C1 segment of cervical spinal cord (tissue), 14 donors: ENCODE data around the gene CALHM4.

ENCODE experiments used
- DNase-seq, 14 donors: peaks; one replicate each; lab custom pipeline; 2025; lab: John Stamatoyannopoulos, UW

CALHM4 gene

GRCh38 chr6:116536216-116536621, 17.3 kb upstream of the CALHM4 start:
- DNase-seq: peak in 1 of 14 donors; percentile 16

- no peak for DNase-seq
Observed at GRCh38 chr6:116542426-116542825, 11.1 kb upstream of the CALHM4 start.

- DNase-seq: no peak
Observed at GRCh38 chr6:116543149-116543548, 10.4 kb upstream of the CALHM4 start.

- no peak for DNase-seq
Observed at GRCh38 chr6:116545651-116546050, 7.9 kb upstream of the CALHM4 start, which contains the start of gene TRAPPC3L. TSS of gene TRAPPC3L (minus strand) at chr6:116545684. CDS start at chr6:116545514, 170 bp downstream.

DNA sequence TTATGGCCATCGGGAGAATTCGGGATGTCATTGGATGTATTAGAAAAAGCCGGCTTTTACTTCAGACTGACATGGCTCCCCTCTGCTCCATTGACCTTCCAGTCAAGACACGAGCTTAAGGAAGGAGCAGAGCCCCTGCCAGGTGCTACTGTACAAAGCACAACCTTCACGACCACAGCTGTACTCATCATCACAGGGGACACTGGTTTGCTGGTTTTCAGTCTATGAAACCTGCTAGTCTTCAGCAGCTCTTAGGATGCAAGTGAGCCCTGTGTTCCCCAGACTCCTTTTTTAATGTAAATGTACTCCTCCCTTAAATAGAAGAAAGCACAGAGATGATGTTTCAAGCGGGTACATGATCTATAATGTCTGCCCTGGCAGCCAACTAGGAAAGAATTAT, 6.2 kb upstream of the CALHM4 start:
- DNase-seq: no peak

- no peak for DNase-seq
Observed at GRCh38 chr6:116550796-116551195, 2.8 kb upstream of the CALHM4 start.

- DNase-seq: no peak
Observed at GRCh38 chr6:116556065-116556464, 2.5 kb downstream of the CALHM4 start.

DNA sequence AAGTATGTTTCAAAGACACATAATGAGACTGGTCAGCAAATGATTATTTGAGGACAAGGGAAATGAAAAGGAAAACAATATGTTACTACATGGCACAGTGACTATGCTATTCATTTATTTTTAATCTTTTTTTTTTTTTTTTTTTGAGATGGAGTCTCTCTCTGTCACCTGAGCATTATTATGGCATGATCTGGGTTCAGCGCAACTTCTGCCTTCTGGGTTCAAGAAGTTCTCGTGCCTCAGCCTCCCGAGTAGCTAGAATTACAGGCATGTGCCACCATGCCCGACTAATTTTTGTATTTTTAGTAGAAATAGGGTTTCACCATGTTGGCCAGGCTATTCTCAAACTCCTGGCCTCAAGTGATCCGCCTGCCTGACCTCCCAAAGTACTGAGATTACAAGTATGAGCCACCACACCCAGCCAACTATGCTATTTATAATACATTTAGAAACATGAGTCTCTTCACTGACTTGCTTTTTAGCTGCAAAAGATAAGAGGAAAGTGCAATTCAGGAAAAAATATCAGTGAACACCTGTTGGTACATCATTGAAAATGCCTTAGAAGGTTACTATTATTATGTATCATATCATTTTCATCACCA, 3.4 kb downstream of the CALHM4 start:
- DNase-seq: no peak

- DNase-seq: no peak
Observed at GRCh38 chr6:116557893-116558292, 4.3 kb downstream of the CALHM4 start.

GRCh38 chr6:116560130-116560529, 6.6 kb downstream of the CALHM4 start:
- no peak for DNase-seq

- DNase-seq: peak in 10 of 14 donors; percentile 7 to 58 (median 34)
Observed at GRCh38 chr6:116561377-116562018, 7.9 kb downstream of the CALHM4 start.

- DNase-seq: no peak
Observed at GRCh38 chr6:116562019-116562403, 8.5 kb downstream of the CALHM4 start.

DNA sequence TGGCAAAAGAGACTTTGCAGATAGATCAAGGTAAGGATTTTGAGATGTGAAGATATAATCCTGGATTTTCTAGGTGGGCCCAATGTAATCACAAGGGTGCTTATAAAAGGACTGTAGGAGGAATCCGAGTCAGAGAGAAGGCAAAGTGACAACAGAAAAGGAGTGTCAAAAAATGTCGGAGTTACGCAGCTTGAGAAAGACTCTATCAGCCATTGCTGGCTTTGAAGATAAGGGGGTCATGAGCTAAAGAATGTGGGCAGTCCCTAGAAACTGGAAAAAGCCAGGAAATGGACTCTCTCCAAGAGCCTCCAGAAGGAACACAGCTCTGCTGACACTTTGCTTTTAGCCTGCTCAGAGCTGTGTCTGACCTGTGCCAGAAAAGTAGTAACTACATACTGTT, 9.1 kb downstream of the CALHM4 start:
- no peak for DNase-seq

DNA sequence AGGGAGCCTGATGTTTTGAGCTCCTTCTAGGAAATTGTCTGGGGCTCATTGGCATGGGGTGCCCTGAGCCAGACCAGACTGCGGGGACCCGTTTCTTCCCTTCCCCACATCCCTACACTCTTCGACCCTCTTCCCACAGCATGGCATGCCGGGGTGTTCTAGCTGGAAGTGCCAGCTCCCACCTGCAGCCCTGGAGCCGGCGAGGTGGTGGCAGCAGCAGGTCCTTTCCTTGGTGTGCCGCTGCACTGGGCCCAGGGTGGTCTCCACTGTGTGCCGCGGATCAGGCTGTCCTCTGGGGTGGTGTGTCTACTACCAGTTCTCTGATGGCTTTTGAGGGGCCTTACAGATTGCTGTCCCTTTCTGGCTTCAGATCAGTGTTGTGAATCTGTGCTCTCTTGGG, 10.3 kb downstream of the CALHM4 start:
- no peak for DNase-seq

DNA sequence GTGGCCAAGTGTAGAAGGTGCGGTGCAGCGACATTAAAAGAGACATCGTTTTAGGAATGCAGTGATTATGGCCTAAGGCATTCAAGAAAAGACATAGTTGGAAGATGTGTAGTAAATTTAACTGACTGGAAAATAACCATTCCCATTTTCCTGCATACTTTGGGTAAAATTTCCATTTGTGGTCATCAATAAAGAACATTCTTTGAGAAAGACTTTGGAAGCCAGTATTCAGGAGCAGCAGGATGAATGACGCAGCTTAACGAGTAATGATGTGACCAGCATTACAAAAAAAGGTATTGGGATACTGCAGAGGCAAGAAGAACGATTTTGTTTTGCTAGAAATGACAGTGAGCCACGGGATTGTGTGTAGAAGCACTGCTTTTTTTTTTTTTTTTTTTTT, 10.8 kb downstream of the CALHM4 start:
- no peak for DNase-seq

- DNase-seq: peak in 9 of 14 donors; percentile 3 to 51 (median 20)
Observed at GRCh38 chr6:116564921-116565872, 11.6 kb downstream of the CALHM4 start.

GRCh38 chr6:116568111-116568510, 14.6 kb downstream of the CALHM4 start:
- no peak for DNase-seq

DNA sequence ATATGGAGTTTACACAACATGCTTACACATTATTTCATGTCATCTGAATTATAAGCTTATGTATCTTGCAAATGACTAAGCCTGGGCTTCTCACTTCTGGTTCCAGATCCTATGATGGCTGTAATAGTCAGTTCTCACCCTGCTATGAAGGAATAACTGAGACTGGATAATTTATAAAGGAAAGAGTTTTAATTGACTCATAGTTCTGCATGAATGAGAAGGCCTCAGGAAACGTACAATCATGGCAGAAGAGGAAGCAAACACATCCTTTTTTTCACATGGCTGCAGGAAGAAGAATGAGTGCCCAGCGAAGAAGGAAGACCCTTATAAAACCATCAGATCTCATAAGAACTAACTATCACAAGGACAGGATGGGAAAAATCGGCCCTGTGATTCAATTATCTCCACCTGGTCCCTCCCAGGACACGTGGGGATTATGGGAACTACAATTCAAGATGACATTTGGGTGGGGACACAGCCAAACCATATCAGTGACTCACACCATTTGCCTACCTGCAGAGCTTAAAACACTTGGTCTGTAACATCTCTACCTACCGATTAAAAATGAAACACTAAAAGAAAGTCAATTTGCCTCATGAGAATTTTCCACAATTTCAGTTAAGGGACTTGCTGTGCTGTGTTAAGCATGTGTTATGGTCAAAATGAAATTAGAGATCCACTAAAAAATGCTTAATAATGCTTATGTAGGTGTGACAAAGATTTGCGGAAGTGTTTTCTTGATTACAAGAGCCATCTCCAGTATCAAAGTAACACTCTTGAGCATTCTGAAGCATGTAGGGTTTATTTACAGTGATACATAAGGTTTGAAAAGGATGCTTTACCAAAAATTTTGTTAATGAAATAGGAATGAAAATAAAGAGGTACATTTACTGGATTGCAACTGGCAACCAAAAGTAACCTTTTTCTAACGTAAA, 15.5 kb downstream of the CALHM4 start:
- DNase-seq: no peak

GRCh38 chr6:116570856-116571682, 17.5 kb downstream of the CALHM4 start, which contains the start of gene RWDD1:
TSS of gene RWDD1 (plus strand) at chr6:116571504. CDS start at chr6:116571583, 79 bp downstream.
- peak; percentile 88 to 99 (median 96) for DNase-seq

DNA sequence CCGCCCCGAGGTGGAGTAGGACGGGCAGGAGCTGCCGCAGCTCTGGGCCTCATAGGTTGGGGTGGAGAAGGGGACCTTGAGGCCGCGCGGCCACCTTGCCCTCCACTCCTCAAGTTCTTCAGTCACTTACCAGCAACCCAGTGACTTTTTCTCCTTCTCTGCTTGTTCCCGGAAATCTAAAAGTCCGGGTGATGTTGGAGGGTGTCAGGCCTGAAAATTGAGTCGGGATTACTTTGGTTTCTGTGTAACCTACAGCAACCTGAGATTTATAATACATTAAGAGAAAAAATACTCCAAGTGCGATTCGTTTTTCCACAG, 18.1 kb downstream of the CALHM4 start:
- DNase-seq: no peak
